Endothelial cell of umbilical vein (primary cell): ENCODE results near the gene CDK12. TPM values are rescaled to one million over a fixed set of nuclear protein-coding genes. Genes with fewer than 3 reads are reported as not detected.

ENCODE experiments used
- BruUV-seq: library from RNA; stranded (reverse); fragments of 400-500 nt; replicated peaks from 2 replicates; lab custom pipeline; 2021; lab: Mats Ljungman, UMichigan
- CTCF ChIA-PET: fragments of 300-600, 350-600 bp; sonication (Branson Sonifier 250); formaldehyde crosslinking; loops from one replicate; lab custom pipeline; 2021; ENCODE audit warnings: antibody characterized with exemption, inconsistent platforms; lab: Charles Lee
- POLR2A ChIA-PET: fragments of 300-600, 350-600 bp; sonication (Branson Sonifier 250); formaldehyde crosslinking; loops from one replicate; lab custom pipeline; 2021; ENCODE audit warnings: antibody characterized with exemption, inconsistent platforms; lab: Charles Lee
- DNase-seq: peaks from one replicate; pipeline ENCODE4 v3.0.0-alpha.2; 2011; ENCODE audit warnings: low read depth, low spot score
- FAIRE-seq: peaks from 2 replicates; lab custom pipeline; 2011; peaks lifted over from hg19 to GRCh38; lab: Jason Lieb, UNC
- H2AFZ ChIP-seq: 2 replicates; pipeline ENCODE4 v1.6.0; 2012; ENCODE audit warnings: low read depth, low read length, control low read depth, inconsistent platforms
- H3K27ac ChIP-seq: 2 replicates; pipeline ENCODE4 v1.5.1; 2011; ENCODE audit warnings: low read depth, mild to moderate bottlenecking, control low read depth, low read length, moderate library complexity; ENCODE audit not compliant: insufficient read depth
- H3K27me3 ChIP-seq, 2 experiments: 2 replicates each; pipeline versions ENCODE4 v1.6.0 to v1.6.1; 2011; ENCODE audit warnings: low read length in 2 of 2, mixed read lengths in 1 of 2; ENCODE audit not compliant: control insufficient read depth in 2 of 2, insufficient read depth in 2 of 2
- H3K36me3 ChIP-seq, 2 experiments: 2 replicates in 1 of 2; 3 replicates in 1 of 2; pipeline ENCODE4 v1.5.1; 2011; ENCODE audit warnings: low read length in 2 of 2, mild to moderate bottlenecking in 1 of 2, moderate library complexity in 1 of 2; ENCODE audit not compliant: control insufficient read depth in 2 of 2, insufficient read depth in 2 of 2; ENCODE audit errors: extremely low read depth in 1 of 2
- H3K4me1 ChIP-seq: 3 replicates; pipeline ENCODE4 v1.5.1; 2011; ENCODE audit warnings: mild to moderate bottlenecking, low read length; ENCODE audit not compliant: control insufficient read depth, insufficient read depth; ENCODE audit errors: extremely low read depth
- H3K4me2 ChIP-seq: 2 replicates; pipeline ENCODE4 v1.6.1; 2011; ENCODE audit warnings: low read length, control low read depth, mixed read lengths; ENCODE audit not compliant: insufficient read depth
- H3K4me3 ChIP-seq, 3 experiments: fragments of 200-600 bp in 1 of 3; sonication (generic), shearing (Covaris generic) in 1 of 3; replicated peaks in 1 of 3; 2 replicates each; pipeline ENCODE4 v1.5.1; 2011 to 2016; ENCODE audit warnings: control low read depth in 3 of 3, low read length in 3 of 3, mild to moderate bottlenecking in 2 of 3, inconsistent platforms in 1 of 3, low read depth in 1 of 3, moderate library complexity in 1 of 3; ENCODE audit not compliant: insufficient read depth in 1 of 3
- H3K79me2 ChIP-seq: 2 replicates; pipeline ENCODE4 v1.6.0; 2012; ENCODE audit warnings: low read length, inconsistent platforms; ENCODE audit not compliant: control insufficient read depth, insufficient read depth
- H3K9ac ChIP-seq: replicated peaks from 2 replicates; pipeline ENCODE3; 2011; ENCODE audit warnings: low read length, control low read depth; ENCODE audit not compliant: insufficient read depth; ENCODE audit errors: extremely low read depth
- H3K9me1 ChIP-seq: replicated peaks from 3 replicates; pipeline ENCODE4 v1.6.0; 2011; ENCODE audit warnings: mild to moderate bottlenecking, low read length; ENCODE audit not compliant: control insufficient read depth, insufficient read depth; ENCODE audit errors: extremely low read depth
- H3K9me3 ChIP-seq: replicated peaks from 2 replicates; pipeline ENCODE4 v1.5.1; 2012; ENCODE audit warnings: low read length, inconsistent platforms; ENCODE audit not compliant: control insufficient read depth, insufficient read depth
- H4K20me1 ChIP-seq: replicated peaks from 2 replicates; pipeline ENCODE3; 2011; ENCODE audit warnings: mild to moderate bottlenecking, low read length; ENCODE audit not compliant: control insufficient read depth, insufficient read depth; ENCODE audit errors: extremely low read depth
- CTCF ChIP-seq, 2 donors: IDR thresholded peaks; 1 replicate in 1 of 2; 2 replicates in 1 of 2; pipeline ENCODE4 v1.5.1; 2011; ENCODE audit warnings: low read length in 2 of 2, mild to moderate bottlenecking in 2 of 2, moderate library complexity in 2 of 2, control low read depth in 1 of 2, inconsistent platforms in 1 of 2, low read depth in 1 of 2; ENCODE audit not compliant: insufficient read depth in 1 of 2; ENCODE audit errors: extremely low read depth in 1 of 2
- FOS ChIP-seq: IDR thresholded peaks from 2 replicates; pipeline ENCODE4 v1.6.1; 2011; ENCODE audit warnings: mild to moderate bottlenecking, low read length, moderate library complexity, borderline replicate concordance; ENCODE audit not compliant: insufficient read depth
- GATA2 ChIP-seq: IDR thresholded peaks from 2 replicates; pipeline ENCODE4 v1.7.0; 2011; ENCODE audit warnings: low read depth, mild to moderate bottlenecking, moderate library complexity, mixed read lengths, low read length; ENCODE audit not compliant: insufficient read length, insufficient read depth
- JUN ChIP-seq: IDR thresholded peaks from 2 replicates; pipeline ENCODE4 v1.6.1; 2011; ENCODE audit warnings: borderline replicate concordance, low read depth; ENCODE audit not compliant: insufficient read length, insufficient read depth
- MAX ChIP-seq: IDR thresholded peaks from 2 replicates; pipeline ENCODE4 v1.6.1; 2011; ENCODE audit not compliant: insufficient read depth, insufficient read length
- POLR2A ChIP-seq: IDR thresholded peaks from 2 replicates; pipeline ENCODE4 v1.6.1; 2012; ENCODE audit warnings: low read depth, mild to moderate bottlenecking, control low read depth, low read length
- POLR2AphosphoS5 ChIP-seq: IDR thresholded peaks from 2 replicates; pipeline ENCODE4 v1.6.1; 2012; ENCODE audit warnings: low read depth, mild to moderate bottlenecking, control low read depth, low read length, moderate library complexity; ENCODE audit not compliant: insufficient read depth
- dilution Hi-C: fragments of 300-500 bp; cut with MboI; formaldehyde crosslinking; loops from one replicate; pipeline ENCODE4 v1.15.0; 2019; ENCODE audit warnings: low sequenced_read_pairs; ENCODE audit not compliant: extremely low pct_ligation_motif_present
- intact Hi-C: fragments of 100-400 bp; cut with micrococcal nuclease; formaldehyde crosslinking; loops from one replicate; pipeline ENCODE4 v1.10.0; 2022
- polyA plus RNA-seq, 4 experiments: library from polyadenylated mRNA; depleted of rRNA in 3 of 4; stranded (reverse) in 3 of 4; unstranded in 1 of 4; fragments of >200 nt; gene quantifications; 2 replicates each; pipeline versions ENCODE4 v1.2.1 to v1.2.3, GENCODE V29; 2011 to 2012; ENCODE audit warnings: missing spikeins in 1 of 4
- total RNA-seq: library from RNA; stranded (reverse); gene quantifications from 2 replicates; pipeline ENCODE4 v1.2.3, GENCODE V29; 2021

CDK12 gene
- total and polyA plus RNA-seq, 2 donors (not counting 3 experiments of a cell fraction or from before 2014, with no cell fraction given), result 14.2 to 55.4 TPM

- intact Hi-C loops (no loop called here), dilution Hi-C loops (no loop called here)
- H3K27ac ChIP-seq, result peak overlapping the region; percentile 94
- H3K36me3 ChIP-seq, result peaks cover 9 to 17% of the 10 kb centered on the region in 2 experiments
- BruUV-seq, result no TSS peak
- H2AFZ ChIP-seq, result no peak overlapping the region
- POLR2A ChIA-PET, result no interaction called here
- H3K9me3 ChIP-seq, result no peaks in the 10 kb centered on the region
- CTCF ChIA-PET, result interaction anchor here (0.9 to 1.2 kb wide), 3 partner anchors 59 to 106 kb away, joined by 3 to 4 read pairs (median 4); no protein-coding TSS in a partner anchor
- no peaks in the 10 kb centered on the region for H3K27me3 ChIP-seq
- peak overlapping the region; percentile 77 for H3K4me2 ChIP-seq
- TF ChIP-seq JUN (peak; percentile 87), MAX (no peak), GATA2 (peak; percentile 96), POLR2AphosphoS5 (peak; percentile 27), FOS (peak; percentile 77), CTCF (IDR thresholded peaks at IDR 0.05; ENCODE audit: extremely low read depth in 1 of 2, insufficient read depth in 1 of 2, low read depth in 1 of 2, low read length in 2 of 2) (no peak), POLR2A (no peak)
- FAIRE-seq, result peak; percentile 96
- H3K9me1 ChIP-seq, result no peaks in the 10 kb centered on the region
- H4K20me1 ChIP-seq, result no peaks in the 10 kb centered on the region
- peaks cover 14% of the 10 kb centered on the region for H3K4me1 ChIP-seq
- no peaks in the 10 kb centered on the region for H3K79me2 ChIP-seq
- DNase-seq, result peak; percentile 96
- H3K4me3 ChIP-seq, result no peak overlapping the region
- peak overlapping the region; percentile 86 for H3K9ac ChIP-seq
Measured at GRCh38 chr17:39517224-39517623, 55.9 kb downstream of the CDK12 start.
